WTC11 (cell line): Measurements from ENCODE around the gene ZMIZ1. TPM values are rescaled to one million over a fixed set of nuclear protein-coding genes. Genes with fewer than 3 reads are reported as not detected.
A peak's percentile ranks its signal among the peaks of the same experiment; 100 is the strongest.

Experiments used
- ATAC-seq: fragments of 200-7000 bp; cut with Tn5 transposase; 2 replicates; pipeline ENCODE4 v1.10.0; 2021; ENCODE audit warnings: mild to moderate bottlenecking, moderate library complexity
- CTCF ChIA-PET: fragments of 300-600 bp; sonication (Branson Sonifier 250); formaldehyde crosslinking; loops from one replicate; lab custom pipeline; 2021; ENCODE audit warnings: antibody characterized with exemption; lab: Charles Lee
- POLR2A ChIA-PET: fragments of 350-600 bp; sonication (Branson Sonifier 250); formaldehyde crosslinking; loops from one replicate; lab custom pipeline; 2021; ENCODE audit warnings: antibody characterized with exemption; lab: Charles Lee
- DNase-seq: peaks from one replicate; pipeline ENCODE4 v3.0.0; 2021; ENCODE audit warnings: low spot score
- H3K27ac Mint-ChIP-seq: 2 replicates; pipeline ENCODE4 v1.8.0; 2021; ENCODE audit warnings: mixed read lengths
- H3K27me3 Mint-ChIP-seq: 2 replicates; pipeline ENCODE4 v1.8.0; 2021; ENCODE audit warnings: low read depth, mild to moderate bottlenecking, moderate library complexity, mixed read lengths
- H3K36me3 Mint-ChIP-seq: 2 replicates; pipeline ENCODE4 v1.8.0; 2021; ENCODE audit warnings: mixed read lengths
- H3K4me1 Mint-ChIP-seq: 2 replicates; pipeline ENCODE4 v1.8.0; 2022; ENCODE audit warnings: mixed read lengths
- H3K4me3 Mint-ChIP-seq: 2 replicates; pipeline ENCODE4 v1.8.0; 2021; ENCODE audit warnings: mild to moderate bottlenecking, moderate library complexity, mixed read lengths
- H3K9me3 Mint-ChIP-seq: 2 replicates; pipeline ENCODE4 v1.8.0; 2021; ENCODE audit warnings: mixed read lengths
- CBFB ChIP-seq: sonication (generic); formaldehyde crosslinking; IDR thresholded peaks from 2 replicates; pipeline ENCODE4 v1.8.1; 2022; ENCODE audit warnings: mild to moderate bottlenecking, low read depth, missing genetic modification reagents
- FOXP1 ChIP-seq: sonication (generic); formaldehyde crosslinking; IDR thresholded peaks from 2 replicates; pipeline ENCODE4 v1.8.0; 2022; ENCODE audit warnings: missing genetic modification reagents, mild to moderate bottlenecking, moderate library complexity, borderline replicate concordance
- MXD4 ChIP-seq: fragments of 250-450 bp; sonication (Bioruptor Pico); IDR thresholded peaks from 2 replicates; pipeline ENCODE4 v1.8.0; 2021; ENCODE audit warnings: mild to moderate bottlenecking, moderate library complexity, borderline replicate concordance
- NFATC4 ChIP-seq: fragments of 250-450 bp; sonication (Bioruptor Pico); IDR thresholded peaks from 2 replicates; pipeline ENCODE4 v1.9.0; 2021; ENCODE audit warnings: mild to moderate bottlenecking
- NR1H2 ChIP-seq: sonication (generic); formaldehyde crosslinking; IDR thresholded peaks from 2 replicates; pipeline ENCODE4 v1.9.0; 2021; ENCODE audit warnings: mild to moderate bottlenecking, moderate library complexity, missing genetic modification reagents
- OVOL2 ChIP-seq: fragments of 250-450 bp; sonication (Bioruptor Pico); IDR thresholded peaks from 2 replicates; pipeline ENCODE4 v1.9.0; 2021; ENCODE audit warnings: mild to moderate bottlenecking, borderline replicate concordance
- PRRX2 ChIP-seq: fragments of 250-450 bp; sonication (Bioruptor Pico); IDR thresholded peaks from 2 replicates; pipeline ENCODE4 v1.8.0; 2021; ENCODE audit warnings: mild to moderate bottlenecking
- TP53 ChIP-seq: sonication (generic); formaldehyde crosslinking; IDR thresholded peaks from 2 replicates; pipeline ENCODE4 v1.8.1; 2023; ENCODE audit warnings: mild to moderate bottlenecking, missing genetic modification reagents
- ZNF121 ChIP-seq: sonication (generic); formaldehyde crosslinking; IDR thresholded peaks from 2 replicates; pipeline ENCODE4 v1.8.0; 2023; ENCODE audit warnings: missing genetic modification reagents
- ZNF138 ChIP-seq: sonication (generic); formaldehyde crosslinking; conservative IDR thresholded peaks from 2 replicates; pipeline ENCODE4 v1.8.1; 2022; ENCODE audit warnings: mild to moderate bottlenecking, moderate library complexity, missing genetic modification reagents
- ZNF219 ChIP-seq: sonication (generic); formaldehyde crosslinking; IDR thresholded peaks from 2 replicates; pipeline ENCODE4 v1.8.0; 2023; ENCODE audit warnings: missing genetic modification reagents, mild to moderate bottlenecking, borderline replicate concordance
- ZNF423 ChIP-seq: fragments of 250-450 bp; sonication (Bioruptor Pico); IDR thresholded peaks from 2 replicates; pipeline ENCODE4 v2.1.2; 2022; ENCODE audit warnings: mild to moderate bottlenecking, moderate library complexity
- total RNA-seq: library from RNA; stranded (reverse); gene quantifications from 3 replicates; pipeline ENCODE4 v1.2.3, GENCODE V29; 2021
- TF ChIP-seq, protein P1 (sequence below): sonication (generic); formaldehyde crosslinking; IDR thresholded peaks from 2 replicates; pipeline ENCODE4 v1.8.0; 2023; ENCODE audit warnings: mild to moderate bottlenecking, missing genetic modification reagents
- TF ChIP-seq, protein P2 (sequence below): sonication (generic); formaldehyde crosslinking; IDR thresholded peaks from 2 replicates; pipeline ENCODE4 v1.8.1; 2023; ENCODE audit warnings: mild to moderate bottlenecking, missing genetic modification reagents, moderate library complexity
- TF ChIP-seq, protein P3 (sequence below): fragments of 250-450 bp; sonication (Bioruptor Pico); IDR thresholded peaks from 2 replicates; pipeline ENCODE4 v1.9.0; 2021; ENCODE audit warnings: mild to moderate bottlenecking
- TF ChIP-seq, protein P4 (sequence below): sonication (generic); formaldehyde crosslinking; IDR thresholded peaks from 2 replicates; pipeline ENCODE4 v1.8.1; 2023; ENCODE audit warnings: mild to moderate bottlenecking, missing genetic modification reagents, moderate library complexity
- TF ChIP-seq, protein P5 (sequence below): sonication (generic); formaldehyde crosslinking; IDR thresholded peaks from 2 replicates; pipeline ENCODE4 v1.8.1; 2023; ENCODE audit warnings: mild to moderate bottlenecking, missing genetic modification reagents, borderline replicate concordance
- TF ChIP-seq, protein P6 (sequence below): sonication (generic); formaldehyde crosslinking; IDR thresholded peaks from 2 replicates; pipeline ENCODE4 v1.8.0; 2022; ENCODE audit warnings: mild to moderate bottlenecking, missing genetic modification reagents
- TF ChIP-seq, protein P7 (sequence below): fragments of 250-450 bp; sonication (Bioruptor Pico); conservative IDR thresholded peaks from 2 replicates; pipeline ENCODE4 v1.9.0; 2021; ENCODE audit warnings: mild to moderate bottlenecking

Gene ZMIZ1
- total RNA-seq, 1 experiment from 2014 or later = 44.4 TPM

DNA sequence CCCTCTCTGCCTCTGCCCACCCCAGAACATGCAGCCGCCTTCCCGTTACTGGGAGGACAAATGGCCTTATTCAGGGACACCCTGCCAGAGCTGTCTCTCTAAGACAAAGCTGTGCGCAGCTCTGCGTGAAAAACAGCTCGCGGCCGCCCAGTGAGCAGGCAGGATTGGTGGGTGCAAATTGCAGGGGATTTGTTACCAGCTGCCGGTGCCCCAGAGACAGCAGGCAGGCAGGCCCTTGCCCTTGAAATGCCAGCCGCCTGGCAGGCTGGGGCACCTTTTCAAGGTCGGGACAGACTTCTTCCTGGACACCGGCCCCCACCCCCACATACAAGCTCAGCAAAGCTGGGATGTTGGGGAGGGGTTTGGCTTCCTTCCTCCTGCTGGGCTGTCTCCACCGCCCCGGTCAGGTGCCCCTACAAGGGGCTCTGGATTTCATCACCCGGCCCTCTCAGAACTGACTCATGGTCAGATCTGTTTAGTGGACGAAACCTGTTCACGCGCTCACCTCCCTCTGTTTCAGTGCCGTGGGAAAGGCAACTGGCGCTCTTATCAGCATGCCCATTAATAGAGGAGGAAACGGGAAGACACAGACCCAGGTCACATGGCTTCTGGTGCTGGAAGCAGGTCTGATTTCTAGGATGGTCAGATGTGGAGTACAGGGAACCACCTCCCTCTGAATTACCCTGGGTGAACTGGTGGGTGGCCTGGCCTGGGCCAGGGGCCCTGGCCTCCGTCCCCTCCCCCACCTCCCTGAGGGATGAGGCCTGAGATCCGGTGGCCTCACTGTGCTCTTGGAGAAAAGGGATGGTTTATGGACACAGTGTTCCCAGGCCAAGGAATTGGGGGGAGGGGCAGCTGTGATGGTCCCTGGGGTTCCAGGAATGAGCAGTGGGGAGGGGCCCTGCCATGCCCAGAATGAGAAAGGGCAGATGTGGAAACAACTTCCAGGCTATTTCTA lies 154.6 kb downstream of the ZMIZ1 start:
- Mint-ChIP-seq H3K27me3 (no peaks in the 10 kb centered on the region), H3K4me3 (no peak overlapping the region), H3K27ac (peak overlapping the region; percentile 83), H3K9me3 (no peaks in the 10 kb centered on the region), H3K4me1 (peaks cover 47% of the 10 kb centered on the region), H3K36me3 (no peaks in the 10 kb centered on the region)
- peak; percentile 42 for DNase-seq
- TF ChIP-seq, protein P1, sequence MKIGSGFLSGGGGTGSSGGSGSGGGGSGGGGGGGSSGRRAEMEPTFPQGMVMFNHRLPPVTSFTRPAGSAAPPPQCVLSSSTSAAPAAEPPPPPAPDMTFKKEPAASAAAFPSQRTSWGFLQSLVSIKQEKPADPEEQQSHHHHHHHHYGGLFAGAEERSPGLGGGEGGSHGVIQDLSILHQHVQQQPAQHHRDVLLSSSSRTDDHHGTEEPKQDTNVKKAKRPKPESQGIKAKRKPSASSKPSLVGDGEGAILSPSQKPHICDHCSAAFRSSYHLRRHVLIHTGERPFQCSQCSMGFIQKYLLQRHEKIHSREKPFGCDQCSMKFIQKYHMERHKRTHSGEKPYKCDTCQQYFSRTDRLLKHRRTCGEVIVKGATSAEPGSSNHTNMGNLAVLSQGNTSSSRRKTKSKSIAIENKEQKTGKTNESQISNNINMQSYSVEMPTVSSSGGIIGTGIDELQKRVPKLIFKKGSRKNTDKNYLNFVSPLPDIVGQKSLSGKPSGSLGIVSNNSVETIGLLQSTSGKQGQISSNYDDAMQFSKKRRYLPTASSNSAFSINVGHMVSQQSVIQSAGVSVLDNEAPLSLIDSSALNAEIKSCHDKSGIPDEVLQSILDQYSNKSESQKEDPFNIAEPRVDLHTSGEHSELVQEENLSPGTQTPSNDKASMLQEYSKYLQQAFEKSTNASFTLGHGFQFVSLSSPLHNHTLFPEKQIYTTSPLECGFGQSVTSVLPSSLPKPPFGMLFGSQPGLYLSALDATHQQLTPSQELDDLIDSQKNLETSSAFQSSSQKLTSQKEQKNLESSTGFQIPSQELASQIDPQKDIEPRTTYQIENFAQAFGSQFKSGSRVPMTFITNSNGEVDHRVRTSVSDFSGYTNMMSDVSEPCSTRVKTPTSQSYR (CRISPR knock-in tag) = peak; percentile 82; the same call in 1 of the 2 replicates
- TF ChIP-seq, protein P2, sequence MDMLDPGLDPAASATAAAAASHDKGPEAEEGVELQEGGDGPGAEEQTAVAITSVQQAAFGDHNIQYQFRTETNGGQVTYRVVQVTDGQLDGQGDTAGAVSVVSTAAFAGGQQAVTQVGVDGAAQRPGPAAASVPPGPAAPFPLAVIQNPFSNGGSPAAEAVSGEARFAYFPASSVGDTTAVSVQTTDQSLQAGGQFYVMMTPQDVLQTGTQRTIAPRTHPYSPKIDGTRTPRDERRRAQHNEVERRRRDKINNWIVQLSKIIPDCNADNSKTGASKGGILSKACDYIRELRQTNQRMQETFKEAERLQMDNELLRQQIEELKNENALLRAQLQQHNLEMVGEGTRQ = peak; percentile 48
- no peak for TF ChIP-seq FOXP1 (CRISPR knock-in tag)
- ChIA-PET CTCF (interaction anchor here (0.5 to 0.6 kb wide), 2 partner anchors 8 to 17 kb away, joined by 3 read pairs; no protein-coding TSS in a partner anchor), POLR2A (no interaction called here)
- peak; percentile 25 for ATAC-seq

DNA sequence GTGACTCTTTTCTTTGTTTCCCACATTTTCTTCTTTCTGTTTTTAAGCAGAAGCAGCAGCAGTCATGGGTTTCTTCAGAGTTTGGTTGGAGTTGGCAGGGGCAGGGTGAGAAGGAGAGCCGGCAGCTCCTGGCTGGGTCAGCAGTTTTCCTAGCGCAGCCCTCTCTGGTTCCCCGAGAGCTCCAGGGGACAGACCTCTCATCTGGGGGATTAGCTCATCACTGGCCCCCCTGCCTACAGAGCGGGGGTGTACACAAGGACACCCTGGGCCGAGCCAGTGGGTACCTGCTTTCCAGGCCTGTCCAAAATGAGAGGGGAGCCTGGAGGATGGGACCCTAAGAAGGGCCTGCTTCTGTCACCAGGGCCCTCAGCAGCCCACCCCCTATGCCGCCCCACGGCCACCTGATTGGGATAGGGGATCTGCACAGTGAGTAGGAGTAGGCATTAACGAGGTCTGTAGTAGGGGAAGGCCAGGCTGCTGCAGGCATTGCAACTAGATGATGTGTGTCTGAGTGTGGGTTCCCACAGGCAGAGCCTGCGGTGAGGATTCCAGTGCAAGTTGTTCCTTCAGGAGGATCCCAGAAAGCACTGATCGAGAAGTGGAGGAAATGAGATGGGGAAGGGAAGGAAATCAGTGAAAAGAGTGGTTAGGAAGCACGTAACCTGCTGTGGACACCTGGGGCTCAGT lies 155.6 kb downstream of the ZMIZ1 start:
- no peaks in the 10 kb centered on the region for H3K36me3 Mint-ChIP-seq
- ChIA-PET CTCF (interaction anchor here (0.5 kb wide), 1 partner anchor 16 kb away, joined by 3 read pairs; no protein-coding TSS in a partner anchor), POLR2A (no interaction called here)
- H3K4me3 Mint-ChIP-seq = no peak overlapping the region
- no peak for ATAC-seq
- no peaks in the 10 kb centered on the region for H3K9me3 Mint-ChIP-seq
- no peak for DNase-seq
- H3K4me1 Mint-ChIP-seq = peaks cover 57% of the 10 kb centered on the region
- H3K27ac Mint-ChIP-seq = no peak overlapping the region
- no peaks in the 10 kb centered on the region for H3K27me3 Mint-ChIP-seq
- TF ChIP-seq, protein P3, sequence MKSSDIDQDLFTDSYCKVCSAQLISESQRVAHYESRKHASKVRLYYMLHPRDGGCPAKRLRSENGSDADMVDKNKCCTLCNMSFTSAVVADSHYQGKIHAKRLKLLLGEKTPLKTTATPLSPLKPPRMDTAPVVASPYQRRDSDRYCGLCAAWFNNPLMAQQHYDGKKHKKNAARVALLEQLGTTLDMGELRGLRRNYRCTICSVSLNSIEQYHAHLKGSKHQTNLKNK (CRISPR knock-in tag) = no peak
- no peak for TF ChIP-seq NR1H2 (CRISPR knock-in tag)
- TF ChIP-seq MXD4 = no peak
- TF ChIP-seq TP53 (CRISPR knock-in tag) = no peak
- no peak for TF ChIP-seq PRRX2 (CRISPR knock-in tag)
- TF ChIP-seq, protein P4, sequence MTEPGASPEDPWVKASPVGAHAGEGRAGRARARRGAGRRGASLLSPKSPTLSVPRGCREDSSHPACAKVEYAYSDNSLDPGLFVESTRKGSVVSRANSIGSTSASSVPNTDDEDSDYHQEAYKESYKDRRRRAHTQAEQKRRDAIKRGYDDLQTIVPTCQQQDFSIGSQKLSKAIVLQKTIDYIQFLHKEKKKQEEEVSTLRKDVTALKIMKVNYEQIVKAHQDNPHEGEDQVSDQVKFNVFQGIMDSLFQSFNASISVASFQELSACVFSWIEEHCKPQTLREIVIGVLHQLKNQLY (CRISPR knock-in tag) = no peak
- TF ChIP-seq ZNF121 (CRISPR knock-in tag) = no peak
- TF ChIP-seq, protein P5, sequence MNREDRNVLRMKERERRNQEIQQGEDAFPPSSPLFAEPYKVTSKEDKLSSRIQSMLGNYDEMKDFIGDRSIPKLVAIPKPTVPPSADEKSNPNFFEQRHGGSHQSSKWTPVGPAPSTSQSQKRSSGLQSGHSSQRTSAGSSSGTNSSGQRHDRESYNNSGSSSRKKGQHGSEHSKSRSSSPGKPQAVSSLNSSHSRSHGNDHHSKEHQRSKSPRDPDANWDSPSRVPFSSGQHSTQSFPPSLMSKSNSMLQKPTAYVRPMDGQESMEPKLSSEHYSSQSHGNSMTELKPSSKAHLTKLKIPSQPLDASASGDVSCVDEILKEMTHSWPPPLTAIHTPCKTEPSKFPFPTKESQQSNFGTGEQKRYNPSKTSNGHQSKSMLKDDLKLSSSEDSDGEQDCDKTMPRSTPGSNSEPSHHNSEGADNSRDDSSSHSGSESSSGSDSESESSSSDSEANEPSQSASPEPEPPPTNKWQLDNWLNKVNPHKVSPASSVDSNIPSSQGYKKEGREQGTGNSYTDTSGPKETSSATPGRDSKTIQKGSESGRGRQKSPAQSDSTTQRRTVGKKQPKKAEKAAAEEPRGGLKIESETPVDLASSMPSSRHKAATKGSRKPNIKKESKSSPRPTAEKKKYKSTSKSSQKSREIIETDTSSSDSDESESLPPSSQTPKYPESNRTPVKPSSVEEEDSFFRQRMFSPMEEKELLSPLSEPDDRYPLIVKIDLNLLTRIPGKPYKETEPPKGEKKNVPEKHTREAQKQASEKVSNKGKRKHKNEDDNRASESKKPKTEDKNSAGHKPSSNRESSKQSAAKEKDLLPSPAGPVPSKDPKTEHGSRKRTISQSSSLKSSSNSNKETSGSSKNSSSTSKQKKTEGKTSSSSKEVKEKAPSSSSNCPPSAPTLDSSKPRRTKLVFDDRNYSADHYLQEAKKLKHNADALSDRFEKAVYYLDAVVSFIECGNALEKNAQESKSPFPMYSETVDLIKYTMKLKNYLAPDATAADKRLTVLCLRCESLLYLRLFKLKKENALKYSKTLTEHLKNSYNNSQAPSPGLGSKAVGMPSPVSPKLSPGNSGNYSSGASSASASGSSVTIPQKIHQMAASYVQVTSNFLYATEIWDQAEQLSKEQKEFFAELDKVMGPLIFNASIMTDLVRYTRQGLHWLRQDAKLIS (CRISPR knock-in tag) = no peak
- no peak for TF ChIP-seq ZNF138 (CRISPR knock-in tag)
- TF ChIP-seq, protein P6, sequence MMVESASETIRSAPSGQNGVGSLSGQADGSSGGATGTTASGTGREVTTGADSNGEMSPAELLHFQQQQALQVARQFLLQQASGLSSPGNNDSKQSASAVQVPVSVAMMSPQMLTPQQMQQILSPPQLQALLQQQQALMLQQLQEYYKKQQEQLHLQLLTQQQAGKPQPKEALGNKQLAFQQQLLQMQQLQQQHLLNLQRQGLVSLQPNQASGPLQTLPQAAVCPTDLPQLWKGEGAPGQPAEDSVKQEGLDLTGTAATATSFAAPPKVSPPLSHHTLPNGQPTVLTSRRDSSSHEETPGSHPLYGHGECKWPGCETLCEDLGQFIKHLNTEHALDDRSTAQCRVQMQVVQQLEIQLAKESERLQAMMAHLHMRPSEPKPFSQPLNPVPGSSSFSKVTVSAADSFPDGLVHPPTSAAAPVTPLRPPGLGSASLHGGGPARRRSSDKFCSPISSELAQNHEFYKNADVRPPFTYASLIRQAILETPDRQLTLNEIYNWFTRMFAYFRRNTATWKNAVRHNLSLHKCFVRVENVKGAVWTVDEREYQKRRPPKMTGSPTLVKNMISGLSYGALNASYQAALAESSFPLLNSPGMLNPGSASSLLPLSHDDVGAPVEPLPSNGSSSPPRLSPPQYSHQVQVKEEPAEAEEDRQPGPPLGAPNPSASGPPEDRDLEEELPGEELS (CRISPR knock-in tag) = no peak
- no peak for TF ChIP-seq ZNF423 (CRISPR knock-in tag)
- TF ChIP-seq NFATC4 (CRISPR knock-in tag) = no peak
- TF ChIP-seq ZNF219 (CRISPR knock-in tag) = no peak
- no peak for TF ChIP-seq CBFB (CRISPR knock-in tag)
- TF ChIP-seq, protein P7, sequence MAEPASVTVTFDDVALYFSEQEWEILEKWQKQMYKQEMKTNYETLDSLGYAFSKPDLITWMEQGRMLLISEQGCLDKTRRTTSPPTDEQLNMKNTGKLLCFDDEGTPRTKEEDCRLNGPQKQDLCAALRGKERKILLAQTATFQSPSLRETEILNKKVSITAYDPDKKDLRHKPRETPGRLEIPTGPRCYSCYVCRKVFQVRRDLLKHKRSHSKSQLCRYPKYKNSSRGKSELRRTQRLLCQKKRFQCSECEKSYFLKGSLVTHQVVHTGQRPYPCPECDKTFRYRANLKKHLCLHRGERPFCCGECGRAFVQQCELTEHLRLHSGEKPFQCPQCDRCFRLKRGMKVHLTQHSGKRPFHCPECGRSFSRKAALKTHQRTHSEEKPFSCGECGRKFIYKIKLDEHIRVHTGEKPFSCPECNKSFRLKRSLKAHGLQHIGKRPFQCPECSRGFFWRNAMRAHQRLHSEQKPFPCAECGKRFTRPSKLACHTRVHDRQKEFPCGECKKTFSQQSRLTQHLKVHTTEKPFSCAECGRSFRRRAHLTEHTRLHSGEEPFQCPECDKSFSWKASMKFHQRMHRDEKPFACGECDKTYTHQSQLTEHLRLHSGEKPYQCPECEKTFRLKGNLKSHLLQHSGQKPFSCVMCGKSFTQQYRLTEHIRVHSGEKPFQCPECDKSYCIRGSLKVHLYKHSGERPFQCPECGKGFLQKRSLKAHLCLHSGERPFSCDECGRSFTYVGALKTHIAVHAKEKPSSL (CRISPR knock-in tag) = no peak
- TF ChIP-seq OVOL2 (CRISPR knock-in tag) = no peak
